Measurements from ENCODE around the gene UTF1.

The UTF1 gene

DNA sequence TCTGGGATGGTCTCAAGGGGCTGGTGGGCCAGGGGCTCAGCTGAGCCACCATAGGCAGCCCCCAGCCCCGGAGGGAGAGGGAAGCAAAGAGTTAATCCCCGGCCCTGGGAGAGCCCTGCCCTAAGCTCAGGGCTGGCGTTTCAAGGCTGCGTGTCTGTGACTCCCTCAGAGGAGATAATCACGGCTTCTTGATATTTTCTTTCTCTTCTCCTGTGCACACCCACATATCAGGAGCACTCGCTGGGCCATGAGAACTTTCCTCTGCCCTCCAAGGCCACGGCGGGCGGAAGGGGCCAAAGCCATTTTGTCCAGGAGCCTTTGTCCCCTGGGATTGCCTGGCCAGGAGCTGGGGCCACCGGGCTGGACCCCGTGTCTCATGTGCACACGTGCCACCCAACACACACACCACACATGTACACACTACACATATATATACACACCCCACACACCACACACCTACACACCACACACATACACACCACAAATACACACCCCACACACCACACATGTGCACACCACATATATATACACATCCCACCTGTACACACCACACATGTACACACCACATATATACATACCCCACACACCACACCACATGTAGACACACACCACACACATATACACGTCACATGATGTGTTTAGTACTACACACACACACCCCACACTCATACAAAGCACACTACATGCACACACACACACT, 24.6 kb downstream of the UTF1 start:
- DNase-seq (ENCODE audit: insufficient read length) = no peak
- TF ChIP-seq POLR2A (IDR thresholded peaks at IDR 0.05; ENCODE audit: low read depth, low read length) (no peak), TAF1 (IDR thresholded peaks at IDR 0.05; ENCODE audit: borderline replicate concordance, low read depth, low read length) (no peak), POLR2AphosphoS5 (IDR thresholded peaks at IDR 0.05; ENCODE audit: low read depth, low read length) (no peak)
- no peak for FAIRE-seq

DNA sequence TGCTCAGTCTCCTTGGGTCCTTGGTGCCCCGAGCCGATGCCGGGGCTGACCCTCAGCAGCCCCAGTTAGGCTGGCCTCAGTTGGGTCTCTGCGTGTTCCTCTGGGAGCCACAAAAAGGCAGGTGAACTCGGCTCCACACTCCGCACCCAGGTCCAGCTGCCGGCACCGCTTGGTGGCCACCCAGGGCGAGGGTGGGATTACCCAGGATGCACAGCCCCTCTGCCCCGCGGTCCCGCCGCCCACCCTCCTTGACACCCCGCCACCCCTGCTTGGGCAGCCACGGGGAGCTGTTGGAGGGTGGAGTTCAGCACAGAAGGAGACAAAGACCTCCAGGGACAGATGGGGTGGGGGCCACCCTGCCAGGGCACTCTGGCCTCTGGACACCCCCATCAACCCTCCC, 25.3 kb downstream of the UTF1 start:
- FAIRE-seq (no peak), DNase-seq (ENCODE audit: insufficient read length) (no peak)
- TF ChIP-seq POLR2AphosphoS5 (IDR thresholded peaks at IDR 0.05; ENCODE audit: low read depth, low read length) (no peak), TAF1 (IDR thresholded peaks at IDR 0.05; ENCODE audit: borderline replicate concordance, low read depth, low read length) (no peak), POLR2A (IDR thresholded peaks at IDR 0.05; ENCODE audit: low read depth, low read length) (no peak)

DNA sequence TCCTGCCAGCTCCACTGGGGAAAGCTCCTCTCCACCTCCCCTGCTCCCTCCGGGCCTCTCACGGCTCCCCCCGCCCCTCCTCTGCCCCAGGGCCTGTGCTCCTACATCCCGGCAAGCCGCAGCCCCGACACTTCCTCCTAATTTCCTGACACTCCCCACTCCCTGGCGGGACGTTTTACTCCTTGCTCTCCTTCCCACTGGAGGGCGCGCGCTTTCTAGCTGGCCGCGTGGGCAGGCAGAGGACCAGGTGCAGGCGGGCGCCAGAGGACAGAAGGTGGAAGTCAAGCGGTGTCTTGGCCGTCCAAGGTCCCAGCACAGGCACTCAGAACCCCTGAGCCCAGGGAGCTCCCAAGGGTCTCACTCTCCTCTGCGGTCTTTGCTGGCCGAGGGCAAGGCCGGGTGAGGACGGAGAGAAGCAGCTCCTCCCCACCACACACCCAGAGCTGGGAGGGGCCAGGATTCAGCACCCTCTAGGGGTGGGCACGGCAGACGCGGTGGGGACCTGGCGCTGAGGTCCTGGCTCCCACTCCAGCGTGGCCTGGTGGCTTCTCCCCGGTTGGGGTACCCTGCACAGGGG, 27.6 kb downstream of the UTF1 start:
- FAIRE-seq (no peak), DNase-seq (ENCODE audit: insufficient read length) (peak; percentile 52)
- TF ChIP-seq TAF1 (IDR thresholded peaks at IDR 0.05; ENCODE audit: borderline replicate concordance, low read depth, low read length) (no peak), POLR2AphosphoS5 (IDR thresholded peaks at IDR 0.05; ENCODE audit: low read depth, low read length) (no peak), POLR2A (IDR thresholded peaks at IDR 0.05; ENCODE audit: low read depth, low read length) (no peak)

DNA sequence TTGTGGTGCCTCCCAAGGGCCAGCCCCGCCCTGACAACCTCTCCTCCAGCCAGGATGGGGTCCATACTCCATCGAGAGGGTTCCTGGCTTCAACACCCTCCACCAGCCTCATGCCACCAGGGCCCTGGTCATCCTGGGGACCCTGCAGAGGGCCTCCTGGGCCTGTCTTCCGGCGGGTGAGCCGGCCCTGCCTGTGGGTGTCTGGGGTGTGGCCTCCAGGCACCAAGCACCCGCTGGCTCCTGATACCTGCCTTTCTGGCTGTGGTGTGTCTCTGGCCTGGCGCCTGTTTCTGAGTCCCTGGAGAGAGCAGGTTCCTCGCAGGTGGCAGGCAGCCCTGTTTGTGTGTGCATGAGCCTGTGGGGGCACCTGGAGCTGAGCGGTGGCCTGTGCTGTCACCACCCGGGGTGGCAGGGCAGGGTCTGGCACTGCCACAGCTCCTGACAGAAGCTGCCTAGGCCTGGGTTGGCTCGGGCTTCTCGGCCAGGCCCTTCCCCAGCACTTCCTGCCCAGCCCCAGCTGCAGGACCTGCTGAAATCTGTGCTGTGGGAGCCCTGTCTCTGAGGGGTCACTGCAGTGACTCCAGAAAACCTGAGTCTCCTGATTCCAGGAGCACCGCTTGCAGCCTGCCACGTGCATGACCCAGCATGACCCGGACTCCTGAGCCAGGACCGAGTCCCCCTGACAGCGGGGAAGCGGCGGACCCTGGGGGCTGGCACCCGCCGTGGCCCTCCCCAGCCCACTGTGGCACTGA, 28.2 kb downstream of the UTF1 start:
- no peak for DNase-seq (ENCODE audit: insufficient read length)

DNA sequence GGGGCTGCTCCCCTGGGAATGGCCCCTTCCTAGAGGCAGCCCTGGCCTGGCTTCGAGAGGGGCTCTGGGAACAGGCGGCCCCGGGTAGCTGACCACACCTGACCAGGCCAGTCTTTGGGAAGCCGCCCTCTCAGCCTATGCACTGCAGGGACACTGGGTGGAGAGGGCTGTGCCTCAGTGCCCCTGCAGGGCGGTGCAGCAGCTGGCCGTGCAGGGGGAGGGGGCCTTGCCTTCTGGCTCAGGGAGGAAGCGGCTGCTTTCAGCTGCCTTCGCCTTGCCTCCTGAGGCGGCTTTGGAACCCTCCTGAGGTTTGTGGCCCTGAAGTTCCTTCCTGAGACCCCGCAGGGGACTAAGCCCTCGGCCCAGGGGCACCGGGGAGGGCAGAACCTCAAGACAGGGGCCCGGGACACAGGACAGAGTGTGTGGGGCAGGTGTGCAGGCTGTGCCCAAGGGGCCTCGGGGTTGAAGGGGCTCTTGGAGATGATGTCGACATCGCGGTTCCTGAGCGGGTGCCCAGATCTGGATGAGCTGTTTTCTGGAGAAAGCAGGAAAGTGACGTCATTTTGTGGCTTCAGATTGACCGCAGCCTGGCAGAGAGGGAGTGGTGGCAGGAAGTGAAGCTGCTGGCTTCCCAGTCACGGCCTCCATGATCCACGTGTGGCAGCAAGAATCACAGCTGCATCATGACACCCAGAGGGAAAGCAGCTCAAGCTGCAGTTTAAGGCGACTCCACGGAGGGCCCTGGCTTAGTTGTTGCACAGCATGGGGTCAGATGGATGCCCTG, 29.0 kb downstream of the UTF1 start:
- TF ChIP-seq POLR2AphosphoS5 (IDR thresholded peaks at IDR 0.05; ENCODE audit: low read depth, low read length) (no peak), POLR2A (IDR thresholded peaks at IDR 0.05; ENCODE audit: low read depth, low read length) (no peak), TAF1 (IDR thresholded peaks at IDR 0.05; ENCODE audit: borderline replicate concordance, low read depth, low read length) (no peak)
- no peak for DNase-seq (ENCODE audit: insufficient read length)
- FAIRE-seq = peak; percentile 30

More for the DNA sequence above, 28.2 kb downstream of the UTF1 start:
- FAIRE-seq = no peak
- TF ChIP-seq TAF1 (IDR thresholded peaks at IDR 0.05; ENCODE audit: borderline replicate concordance, low read depth, low read length) (no peak), POLR2A (IDR thresholded peaks at IDR 0.05; ENCODE audit: low read depth, low read length) (no peak), POLR2AphosphoS5 (IDR thresholded peaks at IDR 0.05; ENCODE audit: low read depth, low read length) (no peak)

DNA sequence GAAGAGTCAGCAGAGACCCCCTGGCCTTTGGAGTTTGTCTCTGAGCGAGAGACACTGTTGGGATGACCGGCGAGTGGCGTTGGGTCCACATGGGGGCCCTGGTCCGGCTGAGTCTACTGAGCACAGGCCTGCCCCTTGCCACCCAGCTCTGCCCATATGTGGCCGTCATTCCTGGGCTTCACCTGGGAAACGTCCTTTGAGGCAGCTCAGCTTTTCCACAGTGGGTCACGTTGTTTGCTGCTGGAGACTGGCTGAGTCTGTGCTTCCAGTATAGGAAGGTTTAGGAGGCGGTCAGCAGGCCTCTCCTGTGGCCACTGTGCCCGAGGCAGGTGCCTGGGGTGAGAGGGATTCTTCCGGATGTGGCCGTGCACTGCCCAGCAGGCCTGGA, 29.6 kb downstream of the UTF1 start:
- FAIRE-seq (no peak), DNase-seq (ENCODE audit: insufficient read length) (no peak)
- TF ChIP-seq POLR2AphosphoS5 (IDR thresholded peaks at IDR 0.05; ENCODE audit: low read depth, low read length) = no peak
- TF ChIP-seq POLR2A (IDR thresholded peaks at IDR 0.05; ENCODE audit: low read depth, low read length) = no peak
- TF ChIP-seq TAF1 (IDR thresholded peaks at IDR 0.05; ENCODE audit: borderline replicate concordance, low read depth, low read length) = no peak

DNA sequence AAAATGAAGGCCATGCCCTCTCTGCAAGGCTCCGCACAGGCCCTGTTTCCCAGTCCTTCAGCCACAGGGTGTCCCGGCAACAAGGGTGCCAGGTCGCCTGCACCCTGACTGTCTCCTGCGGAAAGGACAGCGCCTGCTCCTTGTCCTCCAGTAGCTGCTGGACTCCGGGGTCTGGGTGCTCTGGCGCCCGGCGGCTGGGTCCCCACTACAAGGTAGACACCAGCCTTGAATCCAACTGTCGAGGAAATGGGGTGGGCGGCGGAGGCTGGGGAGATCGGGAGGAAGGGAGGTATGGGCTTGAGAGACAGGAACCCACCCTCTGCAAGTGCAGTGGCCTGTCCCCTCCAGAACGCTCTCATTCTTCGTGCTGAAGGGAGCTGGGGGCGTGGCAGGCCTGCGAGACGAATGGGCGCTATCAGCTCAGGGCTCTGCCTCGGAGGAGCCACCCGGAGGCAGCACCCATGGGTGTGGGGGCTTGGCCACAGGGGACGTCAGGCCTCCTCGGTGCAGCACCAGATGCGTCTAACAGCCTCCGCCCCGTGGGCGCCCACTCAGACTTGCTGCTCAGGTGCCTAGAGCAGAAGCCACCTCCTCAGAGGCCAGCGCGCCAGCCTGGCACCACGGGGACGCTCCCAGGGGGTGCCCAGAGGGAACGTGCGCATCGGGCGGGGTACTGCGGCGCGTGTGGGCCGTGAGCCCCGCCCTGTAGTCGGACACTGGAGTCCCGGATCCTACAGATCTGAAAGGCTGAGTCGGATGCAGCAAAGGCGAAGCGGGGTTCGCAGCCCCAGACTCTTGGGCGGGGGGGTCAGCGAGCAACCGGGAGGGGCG, 31.1 kb downstream of the UTF1 start:
- DNase-seq (ENCODE audit: insufficient read length) = peak; percentile 73
- no peak for TF ChIP-seq TAF1 (IDR thresholded peaks at IDR 0.05; ENCODE audit: borderline replicate concordance, low read depth, low read length)
- peak; percentile 31; the same call in 1 of the 2 replicates for TF ChIP-seq POLR2A (IDR thresholded peaks at IDR 0.05; ENCODE audit: low read depth, low read length)
- peak; percentile 76 for FAIRE-seq

DNA sequence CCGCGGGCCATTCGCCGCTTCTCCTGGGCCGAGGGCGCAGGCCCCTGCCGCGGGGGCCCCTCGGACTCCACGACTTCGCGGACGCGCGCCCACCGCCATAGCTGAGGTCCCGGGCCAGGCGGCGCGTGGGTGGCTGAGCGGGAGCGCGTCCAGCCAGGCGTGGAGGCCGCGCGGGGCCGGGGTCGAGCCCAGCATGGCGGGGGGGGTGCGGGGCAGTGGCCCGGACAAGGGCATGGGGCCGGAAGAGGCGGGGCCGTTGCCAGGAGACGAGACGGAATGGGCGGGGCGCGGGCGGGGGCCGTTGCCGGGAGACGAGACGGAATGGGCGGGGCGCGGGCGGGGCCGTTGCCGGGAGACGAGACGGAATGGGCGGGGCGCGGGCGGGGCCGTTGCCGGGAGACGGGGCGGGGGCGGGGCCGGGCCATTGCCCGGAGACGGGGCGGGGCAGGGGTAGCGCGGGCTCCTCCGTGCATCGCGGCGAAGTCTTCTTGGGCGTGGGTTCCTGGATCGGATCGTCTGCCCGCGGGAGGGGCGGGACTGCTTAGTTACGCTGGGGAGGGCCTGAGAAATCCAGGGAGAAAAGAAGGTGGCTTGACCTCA, 31.8 kb downstream of the UTF1 start:
- peak; percentile 60; the same call in 1 of the 2 replicates for TF ChIP-seq POLR2A (IDR thresholded peaks at IDR 0.05; ENCODE audit: low read depth, low read length)
- TF ChIP-seq POLR2AphosphoS5 (IDR thresholded peaks at IDR 0.05; ENCODE audit: low read depth, low read length) = no peak
- TF ChIP-seq TAF1 (IDR thresholded peaks at IDR 0.05; ENCODE audit: borderline replicate concordance, low read depth, low read length) = no peak
- DNase-seq (ENCODE audit: insufficient read length) (peak; percentile 97), FAIRE-seq (peak; percentile 93)

DNA sequence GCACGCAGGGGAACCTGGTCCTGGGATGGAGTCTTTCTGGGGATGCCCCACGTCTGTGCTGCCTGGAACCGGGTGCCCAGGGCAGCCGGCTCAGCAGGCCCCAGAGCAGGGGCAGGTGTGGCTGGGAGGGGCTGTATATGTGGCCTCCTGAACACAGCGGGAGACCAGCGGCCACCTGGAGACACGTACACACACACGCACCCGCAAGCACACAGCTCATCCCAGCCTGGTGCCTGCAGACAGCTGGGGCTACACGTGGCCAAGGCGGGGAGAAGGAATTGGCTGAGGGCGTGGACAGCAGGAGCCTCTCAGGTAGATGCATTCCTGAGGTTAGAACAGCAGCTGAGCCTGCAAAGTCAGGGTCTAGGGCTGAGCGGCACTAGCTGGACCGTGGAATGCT, 32.7 kb downstream of the UTF1 start:
- FAIRE-seq = no peak

DNA sequence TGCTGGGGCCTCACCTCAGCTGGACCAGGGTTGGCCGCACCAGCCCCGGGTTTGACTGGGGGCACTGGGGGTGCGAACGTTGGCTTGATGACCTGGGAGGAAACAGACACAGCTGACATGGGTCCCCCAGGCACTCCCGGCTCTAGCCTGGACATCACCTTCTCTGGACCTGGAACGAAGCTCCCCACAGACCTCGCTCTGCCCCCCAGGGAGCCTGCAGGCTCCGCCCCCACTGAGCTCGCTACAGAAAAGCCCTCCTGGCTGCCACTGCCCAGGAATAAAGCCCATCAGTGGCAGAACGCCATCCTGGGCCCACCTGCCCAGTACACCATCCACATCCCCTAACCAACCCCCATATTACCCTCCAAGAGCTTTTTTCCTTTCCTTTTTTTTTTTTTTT, 33.7 kb downstream of the UTF1 start:
- TF ChIP-seq POLR2AphosphoS5 (IDR thresholded peaks at IDR 0.05; ENCODE audit: low read depth, low read length) (no peak), TAF1 (IDR thresholded peaks at IDR 0.05; ENCODE audit: borderline replicate concordance, low read depth, low read length) (no peak), POLR2A (IDR thresholded peaks at IDR 0.05; ENCODE audit: low read depth, low read length) (no peak)
- no peak for DNase-seq (ENCODE audit: insufficient read length)
- no peak for FAIRE-seq

More for the DNA sequence above, 32.7 kb downstream of the UTF1 start:
- TF ChIP-seq POLR2A (IDR thresholded peaks at IDR 0.05; ENCODE audit: low read depth, low read length) (no peak; the same call in 1 of the 2 replicates), TAF1 (IDR thresholded peaks at IDR 0.05; ENCODE audit: borderline replicate concordance, low read depth, low read length) (no peak), POLR2AphosphoS5 (IDR thresholded peaks at IDR 0.05; ENCODE audit: low read depth, low read length) (no peak)
- DNase-seq (ENCODE audit: insufficient read length) = no peak

All from GM12892 (cell line).